GM12878 (cell line): ENCODE data around the gene PPIA. TPM values are rescaled to one million over a fixed set of nuclear protein-coding genes. Genes with fewer than 3 reads are reported as not detected.

ENCODE experiments used
- ATAC-seq: fragments of 200-7000 bp; cut with Tn5 transposase; 3 replicates; pipeline ENCODE4 v1.9.1; 2020; ENCODE audit warnings: mild to moderate bottlenecking, moderate library complexity
- BruUV-seq: library from RNA; stranded (reverse); fragments of 400-500 nt; replicated peaks from 2 replicates; lab custom pipeline; 2021; lab: Mats Ljungman, UMichigan
- CTCF ChIA-PET: fragments of 300-600 bp; sonication (Branson Sonifier 250); formaldehyde crosslinking; extraction: SDS; loops from one replicate; lab custom pipeline; 2021; ENCODE audit warnings: inconsistent platforms; lab: Yijun Ruan, JAX
- POLR2A ChIA-PET: fragments of 350-600 bp; formaldehyde crosslinking; extraction: SDS; loops from one replicate; lab custom pipeline; 2021; ENCODE audit warnings: inconsistent platforms; lab: Charles Lee
- RAD21 ChIA-PET: fragments of 300-600 bp; sonication (Branson Sonifier 250); formaldehyde crosslinking; loops from one replicate; lab custom pipeline; 2023; ENCODE audit warnings: antibody characterized with exemption; ENCODE audit not compliant: unreplicated experiment; lab: Charles Lee
- SMC1A ChIA-PET: fragments of 300-600 bp; sonication (Branson Sonifier 250); formaldehyde crosslinking; loops from one replicate; lab custom pipeline; 2023; ENCODE audit not compliant: unreplicated experiment, uncharacterized antibody; lab: Charles Lee
- DNase-seq: peaks from one replicate; pipeline ENCODE4 v3.0.0-alpha.2; 2011; ENCODE audit warnings: low read depth, low spot score
- FAIRE-seq: peaks from 3 replicates; lab custom pipeline; 2011; peaks lifted over from hg19 to GRCh38; lab: Jason Lieb, UNC
- H2AFZ ChIP-seq: 2 replicates; pipeline ENCODE4 v1.6.0; 2011; ENCODE audit warnings: low read depth, low read length, control low read depth; ENCODE audit not compliant: control insufficient read depth
- H3K27ac ChIP-seq: 2 replicates; pipeline ENCODE4 v1.5.1; 2011; ENCODE audit warnings: control low read depth; ENCODE audit not compliant: control insufficient read depth, insufficient read depth
- H3K27me3 ChIP-seq, 2 experiments: replicated peaks in 1 of 2; 2 replicates each; pipeline versions ENCODE4 v1.6.0 to v1.6.1; 2011; ENCODE audit warnings: low read length in 1 of 2; ENCODE audit not compliant: control insufficient read depth in 2 of 2, insufficient read depth in 2 of 2
- H3K36me3 ChIP-seq, 2 experiments: 2 replicates each; pipeline ENCODE4 v1.5.1; 2011; ENCODE audit warnings: low read length in 1 of 2; ENCODE audit not compliant: control insufficient read depth in 2 of 2, insufficient read depth in 2 of 2
- H3K4me1 ChIP-seq: 2 replicates; pipeline ENCODE4 v1.6.1; 2011; ENCODE audit warnings: mild to moderate bottlenecking, low read length, moderate library complexity, mixed read lengths; ENCODE audit not compliant: control insufficient read depth, insufficient read depth
- H3K4me2 ChIP-seq: 2 replicates; pipeline ENCODE4 v1.6.0; 2011; ENCODE audit warnings: control low read depth; ENCODE audit not compliant: control insufficient read depth, insufficient read depth
- H3K4me3 ChIP-seq: fragments of 200-600 bp; sonication (generic); 2 replicates; pipeline ENCODE4 v1.5.1; 2016
- H3K79me2 ChIP-seq: 2 replicates; pipeline ENCODE4 v1.6.0; 2011; ENCODE audit warnings: low read length; ENCODE audit not compliant: control insufficient read depth, insufficient read depth
- H3K9ac ChIP-seq: 2 replicates; pipeline ENCODE4 v1.8.0; 2011; ENCODE audit warnings: low read length, control low read depth, mixed read lengths; ENCODE audit not compliant: control insufficient read depth, insufficient read depth
- H3K9me3 ChIP-seq: replicated peaks from 3 replicates; pipeline ENCODE4 v1.5.1; 2011; ENCODE audit warnings: mild to moderate bottlenecking, low read length; ENCODE audit not compliant: control insufficient read depth, insufficient read depth
- H4K20me1 ChIP-seq: 2 replicates; pipeline ENCODE4 v1.6.0; 2011; ENCODE audit not compliant: control insufficient read depth, insufficient read depth
- CREM ChIP-seq: IDR thresholded peaks from 2 replicates; pipeline ENCODE4 v1.6.1; 2014; ENCODE audit warnings: antibody characterized with exemption, low read depth
- ESRRA ChIP-seq: IDR thresholded peaks from 2 replicates; pipeline ENCODE4 v1.6.1; 2012; ENCODE audit warnings: mild to moderate bottlenecking, low read length, improper control_type of control experiment
- FOXM1 ChIP-seq: IDR thresholded peaks from 2 replicates; pipeline ENCODE4 v1.6.1; 2012; ENCODE audit warnings: low read depth, mild to moderate bottlenecking, inconsistent platforms, low read length, moderate library complexity
- HDAC2 ChIP-seq: fragments of 200-600 bp; sonication (generic); IDR thresholded peaks from 2 replicates; pipeline ENCODE4 v1.6.1; 2017
- HDGF ChIP-seq: fragments of 450-650 bp; IDR thresholded peaks from 2 replicates; pipeline ENCODE4 v1.6.1; 2016; ENCODE audit warnings: antibody characterized with exemption
- JUNB ChIP-seq: IDR thresholded peaks from 2 replicates; pipeline ENCODE4 v1.6.1; 2016; ENCODE audit warnings: antibody characterized with exemption, mild to moderate bottlenecking
- KDM1A ChIP-seq: fragments of 200-600 bp; sonication (generic); IDR thresholded peaks from 2 replicates; pipeline ENCODE4 v1.6.1; 2016; ENCODE audit warnings: borderline replicate concordance
- RB1 ChIP-seq: fragments of 450-650 bp; formaldehyde crosslinking; IDR thresholded peaks from 2 replicates; pipeline ENCODE4 v1.6.1; 2017; ENCODE audit warnings: mild to moderate bottlenecking, borderline replicate concordance
- SMAD1 ChIP-seq: fragments of 450-650 bp; IDR thresholded peaks from 2 replicates; pipeline ENCODE4 v1.6.1; 2018; ENCODE audit warnings: mild to moderate bottlenecking, low read depth; ENCODE audit not compliant: partially characterized antibody
- SP1 ChIP-seq: IDR thresholded peaks from one replicate; pipeline ENCODE4 v1.6.1; 2011; ENCODE audit warnings: low read depth, low read length
- SREBF2 ChIP-seq: IDR thresholded peaks from 2 replicates; pipeline ENCODE4 v1.6.1; 2012; ENCODE audit warnings: mild to moderate bottlenecking, low read length
- SRF ChIP-seq, 2 experiments: IDR thresholded peaks; 2 replicates each; pipeline ENCODE4 v1.6.1; 2011; ENCODE audit warnings: low read depth in 2 of 2, low read length in 2 of 2, mild to moderate bottlenecking in 1 of 2, moderate library complexity in 1 of 2
- TCF3 ChIP-seq: IDR thresholded peaks from 2 replicates; pipeline ENCODE4 v1.6.1; 2012; ENCODE audit warnings: low read depth, mild to moderate bottlenecking, low read length, borderline replicate concordance; ENCODE audit not compliant: insufficient read depth
- ZZZ3 ChIP-seq: IDR thresholded peaks from 2 replicates; pipeline ENCODE4 v1.6.1; 2011; ENCODE audit warnings: low read depth; ENCODE audit not compliant: control insufficient read depth, insufficient read length
- WGBS: methylation state at CpG from one replicate; pipeline ENCODE4 v1.1.6; 2016; ENCODE audit warnings: low lambda C conversion rate; ENCODE audit not compliant: insufficient replicate concordance, insufficient coverage; ENCODE audit errors: missing lambda C conversion rate; 5-methylcytosine and 5-hydroxymethylcytosine counted together
- in situ Hi-C: fragments of 300-500 bp; cut with MboI; formaldehyde crosslinking; loops from 9 replicates; pipeline ENCODE4 v1.14.3; 2018; ENCODE audit warnings: mixed read lengths
- intact Hi-C: fragments of 100-400 bp; cut with micrococcal nuclease; formaldehyde crosslinking; loops from one replicate; pipeline ENCODE4 v1.14.2; 2022; ENCODE audit not compliant: unreplicated experiment
- polyA plus RNA-seq, 11 experiments: library from polyadenylated mRNA; depleted of rRNA in 4 of 11; unstranded in 6 of 11; stranded (reverse) in 5 of 11; fragments of >200 nt; fragmentation: Nextera tagmentation in 4 of 11; fragmentation: Illumina TruSeq in 1 of 11; extraction: Ambion mirVana in 4 of 11; extraction: Trizol in 1 of 11; gene quantifications; 1 replicate in 1 of 11; 2 replicates in 10 of 11; pipeline versions ENCODE4 v1.2.1 to v1.2.3, GENCODE V29; 2011 to 2016; ENCODE audit warnings: inconsistent platforms in 2 of 11, missing spikeins in 2 of 11, low read depth in 1 of 11
- total RNA-seq, 4 experiments: library from RNA; depleted of rRNA in 3 of 4; stranded (reverse); fragments of >200 nt in 3 of 4; fragmentation: Illumina TruSeq in 1 of 4; extraction: Trizol in 1 of 4; gene quantifications; 2 replicates each; pipeline versions ENCODE4 v1.2.1 to v1.2.3, GENCODE V29; 2013 to 2021
- TF ChIP-seq, protein P1 (sequence below): IDR thresholded peaks from 2 replicates; pipeline ENCODE4 v1.6.1; 2012; ENCODE audit warnings: low read length, inconsistent platforms
- TF ChIP-seq, protein P2 (sequence below): fragments of 450-650 bp; IDR thresholded peaks from 2 replicates; pipeline ENCODE4 v1.6.1; 2017; ENCODE audit warnings: low read depth, mild to moderate bottlenecking, moderate library complexity

The PPIA gene
- total and polyA plus RNA-seq, 10 of the 15 experiments (the other 5 are each of a cell fraction or from before 2014, with no cell fraction given) = 2,712 to 7,982 (median 5,027) TPM

DNA sequence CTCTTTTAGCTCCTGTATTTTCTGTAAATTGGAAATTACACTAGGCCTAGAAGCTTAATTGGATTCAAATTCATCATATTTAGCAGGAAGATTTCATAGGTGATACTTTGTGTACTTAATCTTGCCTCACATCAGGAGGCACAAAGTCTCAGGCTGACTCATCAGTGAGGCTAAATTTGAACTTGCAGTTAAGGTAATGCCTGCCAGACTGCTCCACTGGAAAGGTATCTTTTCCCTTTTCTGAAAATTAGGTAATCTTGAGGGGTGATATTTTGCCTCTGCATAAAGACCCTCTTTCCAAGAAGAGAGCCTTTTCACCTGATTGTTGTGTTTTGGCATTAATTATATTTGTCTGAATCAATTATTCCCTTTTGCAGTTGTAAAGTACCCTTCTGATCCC, 14.6 kb downstream of the PPIA start:
- Histone ChIP-seq H3K4me3 (no peak overlapping the region), H3K9ac (no peak overlapping the region), H3K79me2 (no peaks in the 10 kb centered on the region), H3K27me3 (no peaks in the 10 kb centered on the region), H3K4me1 (peaks cover 4% of the 10 kb centered on the region; the same call in 1 of the 2 replicates), H4K20me1 (no peaks in the 10 kb centered on the region), H2AFZ (no peak overlapping the region), H3K4me2 (no peak overlapping the region), H3K27ac (no peak overlapping the region), H3K9me3 (no peaks in the 10 kb centered on the region), H3K36me3 (no peaks in the 10 kb centered on the region)
- CTCF ChIA-PET = interaction anchor here (0.9 to 1.1 kb wide), 2 partner anchors 20 to 36 kb away, joined by 3 read pairs; no protein-coding TSS in a partner anchor
- in situ Hi-C loops (no loop called here), intact Hi-C loops (no loop called here)
- peak; percentile 44 for FAIRE-seq
- POLR2A ChIA-PET = interaction anchor here (1.1 to 1.7 kb wide), 2 partner anchors 13 to 34 kb away, joined by 5 to 7 read pairs; no protein-coding TSS in a partner anchor
- SMC1A ChIA-PET = interaction anchor here (1.4 to 2.6 kb wide), 3 partner anchors 13 to 60 kb away, joined by 3 to 12 read pairs (median 7); no protein-coding TSS in a partner anchor
- no peak for TF ChIP-seq TCF3
- peak; percentile 17; the same call in 1 of the 2 replicates for TF ChIP-seq JUNB
- no peak for TF ChIP-seq ZZZ3
- no TSS peak for BruUV-seq
- ATAC-seq = peak; percentile 60
- DNase-seq = no peak
- RAD21 ChIA-PET = interaction anchor here (1.3 kb wide), 1 partner anchor 15 kb away, joined by 3 read pairs; no protein-coding TSS in a partner anchor

DNA sequence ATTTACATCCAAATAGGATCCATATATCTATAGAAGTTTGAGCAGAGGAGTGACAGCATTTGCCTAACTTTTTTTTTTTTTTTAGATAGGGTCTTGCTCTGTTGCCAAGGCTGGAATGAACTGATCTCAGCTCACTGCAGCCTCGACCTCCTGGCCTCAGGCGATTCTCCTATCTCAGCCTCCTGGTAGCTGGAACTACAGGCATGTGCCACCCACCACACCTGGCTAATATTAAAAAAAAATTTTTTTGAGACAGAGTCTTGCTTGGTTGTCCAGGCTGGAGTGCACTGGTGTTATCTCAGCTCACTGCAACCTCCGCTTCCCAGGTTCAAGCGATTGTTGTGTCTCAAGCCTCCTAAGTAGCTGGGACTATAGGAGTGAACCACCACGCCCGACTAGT, 15.1 kb downstream of the PPIA start:
- H4K20me1 ChIP-seq = no peaks in the 10 kb centered on the region
- no peaks in the 10 kb centered on the region for H3K36me3 ChIP-seq
- H3K9ac ChIP-seq = no peak overlapping the region
- H3K9me3 ChIP-seq = no peaks in the 10 kb centered on the region
- no peaks in the 10 kb centered on the region for H3K79me2 ChIP-seq
- SMC1A ChIA-PET = interaction anchor here (1.4 to 2.6 kb wide), 3 partner anchors 13 to 60 kb away, joined by 3 to 12 read pairs (median 7); no protein-coding TSS in a partner anchor
- no peak overlapping the region for H3K27ac ChIP-seq
- no peak overlapping the region for H3K4me3 ChIP-seq
- POLR2A ChIA-PET = interaction anchor here (1.1 to 1.7 kb wide), 2 partner anchors 13 to 34 kb away, joined by 5 to 7 read pairs; no protein-coding TSS in a partner anchor
- no peak overlapping the region for H2AFZ ChIP-seq
- in situ Hi-C loops = no loop called here
- intact Hi-C loops = no loop called here
- H3K4me1 ChIP-seq = peaks cover 4% of the 10 kb centered on the region; the same call in 1 of the 2 replicates
- DNase-seq = no peak
- WGBS = 86% methylated on average over 6 of the region's 6 CpGs
- RAD21 ChIA-PET = interaction anchor here (1.3 kb wide), 1 partner anchor 15 kb away, joined by 3 read pairs; no protein-coding TSS in a partner anchor
- no peak overlapping the region for H3K4me2 ChIP-seq
- no peaks in the 10 kb centered on the region for H3K27me3 ChIP-seq
- FAIRE-seq = no peak
- BruUV-seq = no TSS peak
- CTCF ChIA-PET = interaction anchor here (0.9 to 1.1 kb wide), 3 partner anchors 12 to 36 kb away, joined by 3 to 4 read pairs (median 3); no protein-coding TSS in a partner anchor
- ATAC-seq = no peak
- TF ChIP-seq SP1 (no peak), SREBF2 (no peak), HDGF (no peak), KDM1A (no peak), SRF (IDR thresholded peaks at IDR 0.05; ENCODE audit: low read depth in 2 of 2, low read length in 2 of 2) (no peak), ESRRA (no peak), SMAD1 (no peak), HDAC2 (no peak), ZZZ3 (no peak), CREM (no peak), RB1 (no peak), FOXM1 (no peak)
- TF ChIP-seq, protein P1, sequence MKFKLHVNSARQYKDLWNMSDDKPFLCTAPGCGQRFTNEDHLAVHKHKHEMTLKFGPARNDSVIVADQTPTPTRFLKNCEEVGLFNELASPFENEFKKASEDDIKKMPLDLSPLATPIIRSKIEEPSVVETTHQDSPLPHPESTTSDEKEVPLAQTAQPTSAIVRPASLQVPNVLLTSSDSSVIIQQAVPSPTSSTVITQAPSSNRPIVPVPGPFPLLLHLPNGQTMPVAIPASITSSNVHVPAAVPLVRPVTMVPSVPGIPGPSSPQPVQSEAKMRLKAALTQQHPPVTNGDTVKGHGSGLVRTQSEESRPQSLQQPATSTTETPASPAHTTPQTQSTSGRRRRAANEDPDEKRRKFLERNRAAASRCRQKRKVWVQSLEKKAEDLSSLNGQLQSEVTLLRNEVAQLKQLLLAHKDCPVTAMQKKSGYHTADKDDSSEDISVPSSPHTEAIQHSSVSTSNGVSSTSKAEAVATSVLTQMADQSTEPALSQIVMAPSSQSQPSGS = no peak
- TF ChIP-seq, protein P2, sequence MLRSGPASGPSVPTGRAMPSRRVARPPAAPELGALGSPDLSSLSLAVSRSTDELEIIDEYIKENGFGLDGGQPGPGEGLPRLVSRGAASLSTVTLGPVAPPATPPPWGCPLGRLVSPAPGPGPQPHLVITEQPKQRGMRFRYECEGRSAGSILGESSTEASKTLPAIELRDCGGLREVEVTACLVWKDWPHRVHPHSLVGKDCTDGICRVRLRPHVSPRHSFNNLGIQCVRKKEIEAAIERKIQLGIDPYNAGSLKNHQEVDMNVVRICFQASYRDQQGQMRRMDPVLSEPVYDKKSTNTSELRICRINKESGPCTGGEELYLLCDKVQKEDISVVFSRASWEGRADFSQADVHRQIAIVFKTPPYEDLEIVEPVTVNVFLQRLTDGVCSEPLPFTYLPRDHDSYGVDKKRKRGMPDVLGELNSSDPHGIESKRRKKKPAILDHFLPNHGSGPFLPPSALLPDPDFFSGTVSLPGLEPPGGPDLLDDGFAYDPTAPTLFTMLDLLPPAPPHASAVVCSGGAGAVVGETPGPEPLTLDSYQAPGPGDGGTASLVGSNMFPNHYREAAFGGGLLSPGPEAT = no peak
